HepG2 (cell line): Measurements from ENCODE around the gene OS9.

Experiments used
- CHD4 ChIP-seq: fragments of 200-600 bp; sonication (generic); IDR thresholded peaks from 2 replicates; pipeline ENCODE4 v1.7.0; 2017; ENCODE audit warnings: mild to moderate bottlenecking, low read length, borderline replicate concordance
- RFX1 ChIP-seq: fragments of 450-650 bp; IDR thresholded peaks from 2 replicates; pipeline ENCODE4 v1.6.1; 2017
- TBL1XR1 ChIP-seq: fragments of 150-350 bp; IDR thresholded peaks from 2 replicates; pipeline ENCODE4 v1.6.1; 2014; ENCODE audit warnings: borderline replicate concordance, low read length; ENCODE audit not compliant: partially characterized antibody
- ZNF256 ChIP-seq: sonication (generic); formaldehyde crosslinking; conservative IDR thresholded peaks from 2 replicates; pipeline ENCODE4 v1.4.0; 2020; ENCODE audit warnings: missing genetic modification reagents
- ZNF652 ChIP-seq: IDR thresholded peaks from 2 replicates; pipeline ENCODE4 v1.6.1; 2016; ENCODE audit warnings: low read depth, borderline replicate concordance
- TF ChIP-seq, protein P1 (sequence below): sonication (generic); formaldehyde crosslinking; IDR thresholded peaks from 2 replicates; pipeline ENCODE4 v1.5.0; 2020; ENCODE audit warnings: mild to moderate bottlenecking, missing genetic modification reagents, moderate library complexity

DNA sequence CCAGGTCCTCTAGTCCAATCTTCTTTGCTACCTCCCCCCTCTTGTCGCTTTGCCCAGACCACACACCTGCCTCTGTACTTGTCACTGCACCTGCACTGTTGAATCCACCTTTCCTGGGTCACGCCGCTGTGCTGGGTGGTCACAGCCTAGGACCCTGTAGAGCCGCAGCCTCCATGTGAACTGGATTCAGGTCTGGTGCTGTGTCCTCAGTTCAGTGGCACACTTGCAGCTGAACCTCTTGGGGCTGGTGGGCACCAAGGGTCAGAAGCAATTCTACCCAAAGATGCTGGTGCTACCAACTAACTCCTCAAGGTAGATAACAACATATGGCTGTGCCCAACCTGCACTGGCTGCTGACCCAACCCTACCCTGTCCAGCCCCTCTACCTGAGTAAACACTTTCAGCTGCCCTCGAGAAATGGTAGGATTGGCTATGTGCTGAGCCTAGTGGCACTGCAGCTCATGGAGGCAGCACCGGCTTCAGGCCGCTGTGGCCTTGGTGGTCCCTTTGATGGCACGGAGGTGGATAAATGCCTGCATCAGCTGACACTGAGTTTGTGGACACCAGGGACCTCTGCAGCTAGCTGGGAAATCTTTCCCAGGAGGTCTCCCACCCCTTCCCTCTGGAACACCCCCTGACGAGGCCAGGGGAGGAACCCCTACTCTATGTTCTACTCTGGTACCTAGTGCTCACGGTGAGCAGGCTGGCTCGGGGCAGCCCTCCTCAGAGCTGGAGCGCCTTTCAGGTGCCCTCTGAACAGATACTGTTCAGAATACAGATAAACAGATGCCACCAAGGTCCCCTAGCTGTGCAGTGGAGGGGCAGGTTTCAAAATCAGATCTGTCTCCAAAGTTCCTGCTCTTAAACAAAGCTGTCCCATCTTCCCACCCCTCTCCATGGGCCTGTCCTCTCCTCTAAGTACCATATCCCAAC, 30.3 kb downstream of the OS9 start:
- TF ChIP-seq, protein P1, sequence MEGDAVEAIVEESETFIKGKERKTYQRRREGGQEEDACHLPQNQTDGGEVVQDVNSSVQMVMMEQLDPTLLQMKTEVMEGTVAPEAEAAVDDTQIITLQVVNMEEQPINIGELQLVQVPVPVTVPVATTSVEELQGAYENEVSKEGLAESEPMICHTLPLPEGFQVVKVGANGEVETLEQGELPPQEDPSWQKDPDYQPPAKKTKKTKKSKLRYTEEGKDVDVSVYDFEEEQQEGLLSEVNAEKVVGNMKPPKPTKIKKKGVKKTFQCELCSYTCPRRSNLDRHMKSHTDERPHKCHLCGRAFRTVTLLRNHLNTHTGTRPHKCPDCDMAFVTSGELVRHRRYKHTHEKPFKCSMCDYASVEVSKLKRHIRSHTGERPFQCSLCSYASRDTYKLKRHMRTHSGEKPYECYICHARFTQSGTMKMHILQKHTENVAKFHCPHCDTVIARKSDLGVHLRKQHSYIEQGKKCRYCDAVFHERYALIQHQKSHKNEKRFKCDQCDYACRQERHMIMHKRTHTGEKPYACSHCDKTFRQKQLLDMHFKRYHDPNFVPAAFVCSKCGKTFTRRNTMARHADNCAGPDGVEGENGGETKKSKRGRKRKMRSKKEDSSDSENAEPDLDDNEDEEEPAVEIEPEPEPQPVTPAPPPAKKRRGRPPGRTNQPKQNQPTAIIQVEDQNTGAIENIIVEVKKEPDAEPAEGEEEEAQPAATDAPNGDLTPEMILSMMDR (CRISPR knock-in tag): no peak
- TF ChIP-seq ZNF652 (CRISPR knock-in tag) (no peak), RFX1 (no peak), ZNF256 (CRISPR knock-in tag) (no peak), TBL1XR1 (no peak), CHD4 (no peak)
